Stimulated activated naive CD8-positive, alpha-beta T cell treated with anti-CD3 and anti-CD28 coated beads, Interleukin-15, amount 100 ng/mL, for 72 hours (primary cell): ENCODE results near the gene MUC16.
"Not testable (repeated sequence)": the region's sequence is repeated elsewhere in the genome, so short reads cannot be mapped to it uniquely, and the experiment has no call there.

Source experiments
- ATAC-seq: fragments of 150-1000 bp; cut with Tn5 transposase; 2 replicates; pipeline ENCODE4 v1.10.0; 2021; ENCODE audit warnings: mild to moderate bottlenecking, moderate library complexity
- DNase-seq, 2 donors: peaks; one replicate each; pipeline ENCODE4 v3.0.0; 2021 to 2022
- H3K27ac Mint-ChIP-seq, 2 donors: one replicate each; pipeline ENCODE4 v1.8.0; 2022; ENCODE audit warnings: mild to moderate bottlenecking in 2 of 2, mixed read lengths in 2 of 2, moderate library complexity in 2 of 2
- H3K27me3 Mint-ChIP-seq: one replicate; pipeline ENCODE4 v1.8.0; 2022; ENCODE audit warnings: mixed read lengths
- H3K4me1 Mint-ChIP-seq: one replicate; pipeline ENCODE4 v1.8.0; 2022; ENCODE audit warnings: mild to moderate bottlenecking, mixed read lengths
- H3K4me3 Mint-ChIP-seq, 2 donors: one replicate each; pipeline ENCODE4 v1.8.0; 2022; ENCODE audit warnings: mild to moderate bottlenecking in 2 of 2, mixed read lengths in 2 of 2, moderate library complexity in 1 of 2
- H3K9me3 Mint-ChIP-seq, 2 donors: one replicate each; pipeline ENCODE4 v1.8.0; 2022; ENCODE audit warnings: mixed read lengths in 2 of 2

MUC16 gene

DNA sequence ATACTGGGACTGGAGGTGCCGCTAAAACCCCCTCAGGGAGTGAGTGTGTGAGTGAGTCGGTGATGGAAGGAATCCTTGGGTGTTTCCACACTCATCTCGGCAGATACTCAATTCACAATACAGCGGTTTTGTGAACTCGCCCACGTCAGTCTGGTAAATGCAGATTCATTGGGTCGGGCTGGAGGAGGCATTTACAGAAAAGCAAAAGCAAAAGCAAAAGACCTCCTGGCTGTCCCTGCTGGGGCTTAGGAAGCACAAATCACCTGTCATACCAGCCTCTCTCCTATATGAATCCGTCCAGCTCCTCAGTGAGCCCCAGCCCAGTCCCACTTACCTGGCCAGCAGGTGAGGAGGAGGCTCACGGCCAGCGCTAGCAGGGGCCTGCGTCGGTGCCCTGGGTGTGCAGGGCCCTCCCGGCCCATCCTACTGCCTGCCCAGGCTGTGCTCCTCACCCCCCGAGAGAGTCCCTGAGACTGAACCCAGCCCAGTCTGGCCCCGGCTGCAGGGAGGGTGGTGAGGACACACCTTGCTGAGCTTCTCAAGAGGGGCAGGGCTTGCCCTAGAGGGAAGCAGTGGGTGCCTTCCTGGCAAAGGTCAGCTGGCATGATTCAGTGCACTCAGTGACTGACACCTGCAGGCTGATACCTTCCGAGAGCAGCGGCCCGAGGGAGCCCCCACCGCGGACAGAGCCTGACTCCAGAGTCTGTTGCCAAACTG is at the start of gene MUC16:
MUC16 (minus strand) TSS at position 475 of the 717 bp plus-strand sequence.
- no peaks in the 10 kb centered on the region for H3K9me3 Mint-ChIP-seq
- H3K4me3 Mint-ChIP-seq: no peak within 1 kb of the TSS
- no peak for DNase-seq
- peaks cover 16% of the 10 kb centered on the region for H3K27me3 Mint-ChIP-seq
- no peak for ATAC-seq
- H3K27ac Mint-ChIP-seq: peak within 1 kb of the TSS in 1 of 2 donors; percentile 46
- H3K4me1 Mint-ChIP-seq: no peaks in the 10 kb centered on the region

DNA sequence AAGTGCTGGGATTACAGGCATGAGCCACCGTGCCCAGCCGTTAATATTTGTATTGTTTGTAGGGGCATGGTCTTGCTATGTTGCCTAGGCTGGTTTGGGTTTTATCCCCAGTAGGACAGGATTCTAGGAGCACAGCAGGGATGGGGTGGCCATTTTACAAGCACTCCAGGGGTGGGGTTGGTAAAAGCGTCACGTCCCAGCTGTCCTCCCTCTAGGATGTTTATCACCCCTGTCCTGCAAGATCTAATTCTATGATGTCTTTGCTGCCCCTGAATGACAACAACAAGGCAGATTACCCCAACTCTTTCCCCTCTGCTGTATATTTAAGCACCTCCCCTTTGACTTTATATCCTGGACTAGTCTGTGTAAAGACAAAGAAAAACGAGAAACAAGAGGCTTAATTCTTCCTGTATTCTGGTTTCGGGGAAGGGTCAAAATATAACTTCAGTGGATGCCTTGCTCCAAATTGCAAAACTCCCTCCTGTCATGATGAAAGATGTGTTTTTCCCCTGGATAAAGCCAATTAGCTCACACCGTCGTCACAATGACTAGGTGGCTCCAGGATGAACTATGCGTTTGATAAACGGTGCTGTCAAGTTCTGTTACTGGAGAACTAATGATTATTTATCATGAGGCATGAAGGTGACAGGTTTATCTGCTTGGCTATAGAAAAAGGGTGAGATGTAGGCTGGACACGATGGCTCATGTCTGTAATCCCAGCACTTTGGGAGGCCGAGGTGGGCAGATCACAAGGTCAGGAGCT is 48.9 kb upstream of the MUC16 start:
- H3K4me1 Mint-ChIP-seq: no peaks in the 10 kb centered on the region
- peaks cover 7% of the 10 kb centered on the region for H3K27me3 Mint-ChIP-seq
- H3K9me3 Mint-ChIP-seq: no peaks in the 10 kb centered on the region
- H3K27ac Mint-ChIP-seq: peak overlapping the region; percentile 77 to 83
- no peak for DNase-seq
- ATAC-seq: no peak
- H3K4me3 Mint-ChIP-seq: no peak overlapping the region

DNA sequence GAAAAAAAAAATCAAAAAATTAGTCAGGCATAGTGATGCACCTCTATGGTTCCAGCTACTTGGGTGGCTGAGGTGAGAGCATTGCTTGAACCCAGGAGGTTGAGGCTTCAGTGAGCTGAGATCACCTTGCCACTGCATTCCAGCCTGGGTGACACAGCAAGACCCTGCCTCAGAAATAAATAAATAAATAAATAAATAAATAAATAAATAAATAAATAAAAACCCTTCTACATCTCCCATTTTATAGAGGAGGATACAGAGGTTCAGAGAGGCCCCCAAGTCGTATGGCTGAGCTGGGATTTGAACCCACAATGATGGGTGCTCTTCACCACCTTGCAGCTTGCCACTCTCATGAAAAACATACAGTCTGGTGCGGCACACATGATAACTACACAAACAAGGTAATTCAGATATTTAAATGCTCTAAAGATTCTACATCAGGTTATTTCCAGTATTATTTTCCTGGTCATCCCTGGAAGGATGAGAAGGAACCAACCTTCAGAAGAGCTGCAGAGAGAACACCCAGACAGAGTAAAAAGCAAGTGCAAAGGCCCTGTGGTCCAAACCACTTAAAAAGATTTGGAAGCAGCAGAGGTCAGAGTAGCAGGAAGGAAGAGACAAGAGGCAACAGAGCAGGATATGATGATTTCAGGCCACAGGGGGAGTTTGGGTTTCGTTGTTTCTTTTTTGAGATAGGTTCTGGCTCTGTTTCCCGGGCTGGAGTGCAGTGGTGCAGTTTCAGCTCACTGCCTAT is 47.5 kb upstream of the MUC16 start:
- ATAC-seq (no peak), DNase-seq (no peak)
- no peaks in the 10 kb centered on the region for H3K4me1 Mint-ChIP-seq
- H3K27ac Mint-ChIP-seq: no peak overlapping the region
- no peak overlapping the region for H3K4me3 Mint-ChIP-seq
- peaks cover 7% of the 10 kb centered on the region for H3K27me3 Mint-ChIP-seq
- H3K9me3 Mint-ChIP-seq: no peaks in the 10 kb centered on the region

DNA sequence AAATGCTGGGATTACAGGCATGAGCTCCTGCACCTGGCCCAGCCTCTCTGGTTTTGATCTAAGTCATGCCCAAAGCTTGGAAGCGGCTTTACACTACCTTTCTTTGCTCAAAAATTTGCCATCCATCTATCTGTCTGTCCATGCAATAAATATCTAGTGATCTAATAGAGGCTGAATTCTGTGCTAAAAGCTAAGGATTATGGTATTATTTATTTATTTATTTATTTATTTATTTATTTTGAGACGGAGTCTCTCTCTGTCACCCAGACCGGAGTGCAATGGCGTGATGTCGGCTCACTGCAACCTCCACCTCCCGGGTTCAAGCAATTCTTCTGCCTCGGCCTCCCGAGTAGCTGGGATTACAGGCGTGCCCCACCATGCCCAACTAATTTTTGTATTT is 45.9 kb upstream of the MUC16 start:
- not testable (repeated sequence) for H3K4me3 Mint-ChIP-seq, DNase-seq, H3K27ac Mint-ChIP-seq, H3K4me1 Mint-ChIP-seq, H3K9me3 Mint-ChIP-seq, ATAC-seq, H3K27me3 Mint-ChIP-seq

DNA sequence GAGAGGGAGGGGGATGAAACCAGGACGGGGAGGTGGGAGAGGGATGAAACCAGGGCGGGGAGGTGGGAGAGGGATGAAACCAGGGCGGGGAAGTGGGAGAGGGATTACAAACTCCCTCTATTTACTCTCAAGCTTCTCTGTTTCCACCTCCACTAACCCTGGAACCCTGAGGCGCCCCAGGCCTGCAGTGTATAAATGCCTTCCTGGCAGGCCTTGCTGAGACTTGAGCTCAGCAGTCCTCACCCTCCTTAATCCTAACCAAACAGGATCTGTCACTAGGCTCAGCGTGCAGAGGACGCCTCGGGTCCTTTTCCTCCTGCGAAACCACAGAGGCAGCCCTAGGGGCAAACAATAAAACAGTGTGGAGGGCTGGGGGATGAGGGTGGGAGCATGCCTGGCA is 44.6 kb upstream of the MUC16 start:
- no peak overlapping the region for H3K4me3 Mint-ChIP-seq
- ATAC-seq: no peak
- H3K27me3 Mint-ChIP-seq: peaks cover 13% of the 10 kb centered on the region
- no peaks in the 10 kb centered on the region for H3K4me1 Mint-ChIP-seq
- no peak for DNase-seq
- H3K27ac Mint-ChIP-seq: no peak overlapping the region
- H3K9me3 Mint-ChIP-seq: no peaks in the 10 kb centered on the region

DNA sequence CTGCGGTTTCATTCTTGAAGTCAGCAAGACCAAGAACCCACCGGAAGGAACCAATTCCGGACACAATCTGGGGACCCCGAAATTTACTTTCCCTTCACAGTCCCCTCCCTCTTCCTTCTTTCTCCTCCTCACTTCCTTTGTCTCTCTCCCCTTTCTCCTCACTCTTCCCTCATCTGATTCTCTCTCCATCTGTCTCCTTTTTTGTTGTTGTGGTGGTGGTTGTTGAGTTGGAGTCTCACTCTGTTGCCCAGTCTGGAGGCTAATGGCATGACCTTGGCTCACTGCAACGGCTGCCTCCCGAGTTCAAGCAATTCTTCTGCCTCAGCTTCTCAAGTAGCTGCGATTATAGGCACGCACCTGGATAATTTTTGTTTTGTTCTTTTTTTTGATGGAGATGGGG is 44.0 kb upstream of the MUC16 start:
- no peaks in the 10 kb centered on the region for H3K9me3 Mint-ChIP-seq
- no peak overlapping the region for H3K4me3 Mint-ChIP-seq
- H3K27me3 Mint-ChIP-seq: peaks cover 13% of the 10 kb centered on the region
- no peak for DNase-seq
- ATAC-seq: no peak
- H3K4me1 Mint-ChIP-seq: no peaks in the 10 kb centered on the region
- H3K27ac Mint-ChIP-seq: no peak overlapping the region

DNA sequence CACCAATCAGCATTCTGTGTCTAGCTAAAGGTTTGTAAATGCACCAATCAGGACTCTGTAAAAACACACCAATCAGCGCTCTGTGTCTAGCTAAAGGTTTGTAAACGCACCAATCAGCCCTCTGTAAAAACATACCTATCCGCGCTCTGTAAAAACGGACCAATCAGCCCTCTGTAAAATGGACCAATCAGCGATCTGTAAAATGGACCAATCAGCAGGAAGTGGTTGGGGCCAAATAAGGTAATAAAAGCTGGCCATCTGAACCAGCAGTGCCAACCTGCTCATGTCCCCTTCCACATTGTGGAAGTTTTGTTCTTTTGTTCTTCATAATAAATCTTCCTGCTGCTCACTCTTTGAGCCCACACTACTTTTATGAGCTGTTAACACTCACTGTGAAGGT is 43.5 kb upstream of the MUC16 start:
- not testable (repeated sequence) for DNase-seq

DNA sequence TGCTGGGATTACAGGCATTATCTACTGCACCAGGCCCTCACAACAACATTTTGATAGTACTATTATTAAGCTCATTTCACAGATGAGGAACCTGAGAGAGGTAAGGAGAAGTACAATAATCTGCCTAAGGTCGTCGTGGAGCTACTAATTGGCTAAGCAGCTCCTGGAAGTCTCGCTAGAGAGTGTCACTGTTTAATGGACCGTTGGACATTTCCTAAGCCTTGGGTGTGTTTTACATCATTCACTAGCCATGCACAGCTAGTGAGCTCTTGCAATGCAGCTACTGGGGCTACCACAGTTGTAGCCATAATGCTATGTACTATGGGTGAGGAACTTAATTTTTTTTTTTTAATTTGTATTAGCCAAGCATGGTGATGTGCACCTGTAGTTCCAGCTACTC is 42.7 kb upstream of the MUC16 start:
- no peak for DNase-seq
- H3K27me3 Mint-ChIP-seq: peaks cover 11% of the 10 kb centered on the region

More for the DNA sequence above, 43.5 kb upstream of the MUC16 start:
- ATAC-seq, H3K4me3 Mint-ChIP-seq, H3K4me1 Mint-ChIP-seq, H3K9me3 Mint-ChIP-seq, H3K27ac Mint-ChIP-seq: not testable (repeated sequence)
- peaks cover 13% of the 10 kb centered on the region for H3K27me3 Mint-ChIP-seq

DNA sequence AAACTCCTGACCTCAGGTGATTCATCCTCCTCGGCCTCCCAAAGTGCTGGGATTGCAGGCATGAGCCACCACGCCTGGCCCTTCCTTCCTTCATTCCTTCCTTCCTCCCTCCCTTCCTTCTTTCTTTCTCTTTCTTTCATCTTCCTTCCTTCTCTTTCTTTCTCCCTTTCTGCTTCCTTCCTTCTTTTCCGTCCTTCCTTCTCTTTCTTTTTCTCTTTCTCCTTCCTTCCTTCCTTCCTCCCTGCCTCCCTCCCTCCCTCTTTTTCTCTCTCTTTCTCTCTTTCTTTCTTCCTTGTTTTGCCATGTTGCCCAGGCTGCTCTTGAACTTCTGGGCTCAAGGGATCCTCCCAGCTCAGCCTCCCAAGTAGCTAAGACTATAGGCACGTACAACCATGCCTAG is 36.5 kb upstream of the MUC16 start:
- H3K27ac Mint-ChIP-seq: peak overlapping the region in 1 of 2 donors; percentile 4
- DNase-seq (no peak), ATAC-seq (no peak)
- no peaks in the 10 kb centered on the region for H3K4me1 Mint-ChIP-seq
- H3K27me3 Mint-ChIP-seq: peaks cover 17% of the 10 kb centered on the region
- H3K4me3 Mint-ChIP-seq: no peak overlapping the region
- H3K9me3 Mint-ChIP-seq: no peaks in the 10 kb centered on the region

More for the DNA sequence above, 42.7 kb upstream of the MUC16 start:
- Mint-ChIP-seq H3K4me3 (no peak overlapping the region), H3K27ac (no peak overlapping the region), H3K4me1 (no peaks in the 10 kb centered on the region), H3K9me3 (no peaks in the 10 kb centered on the region)
- no peak for ATAC-seq

DNA sequence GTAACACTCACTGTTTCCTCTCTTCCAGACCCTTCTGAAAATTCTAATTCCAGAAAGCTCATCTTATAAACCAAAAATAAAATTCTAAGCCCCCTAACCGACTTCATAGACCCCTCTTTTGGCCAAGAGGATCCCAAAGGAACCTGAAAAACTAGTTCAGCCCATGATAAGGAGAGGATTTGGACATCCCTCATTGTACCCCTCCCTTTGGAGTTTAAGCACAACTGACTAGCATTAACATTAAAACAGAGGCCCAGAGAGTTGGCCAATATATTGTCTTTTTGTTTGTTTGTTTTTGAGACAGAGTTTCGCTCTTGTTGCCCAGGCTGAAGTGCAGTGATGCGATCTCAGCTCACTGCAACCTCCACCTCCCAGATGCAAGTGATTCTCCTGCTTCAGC is 34.2 kb upstream of the MUC16 start:
- no peaks in the 10 kb centered on the region for H3K4me1 Mint-ChIP-seq
- H3K27me3 Mint-ChIP-seq: peaks cover 10% of the 10 kb centered on the region
- no peak for DNase-seq
- H3K27ac Mint-ChIP-seq: no peak overlapping the region
- no peak for ATAC-seq
- no peak overlapping the region for H3K4me3 Mint-ChIP-seq
- H3K9me3 Mint-ChIP-seq: no peaks in the 10 kb centered on the region

DNA sequence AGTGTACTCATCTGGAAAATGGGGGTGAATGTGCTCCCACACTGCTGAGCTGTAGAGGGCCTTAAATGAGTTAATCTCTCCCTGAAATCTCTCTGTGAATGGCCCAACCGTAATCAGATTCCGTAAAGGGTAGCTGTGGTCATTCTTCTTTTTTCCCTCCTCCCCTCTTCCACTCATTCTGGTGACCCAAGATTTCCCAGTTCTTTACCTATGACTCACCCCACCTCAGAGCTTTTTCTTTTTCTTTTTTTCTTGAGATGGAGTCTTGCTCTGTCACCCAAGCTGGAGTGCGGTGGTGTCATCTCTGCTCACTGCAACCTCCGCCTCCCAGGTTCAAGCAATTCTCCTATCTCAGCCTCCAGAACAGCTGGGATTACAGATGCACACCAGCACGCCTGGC is 33.3 kb upstream of the MUC16 start:
- no peak overlapping the region for H3K4me3 Mint-ChIP-seq
- ATAC-seq: no peak
- peaks cover 10% of the 10 kb centered on the region for H3K27me3 Mint-ChIP-seq
- DNase-seq: no peak
- peak overlapping the region in 1 of 2 donors; percentile 81 for H3K27ac Mint-ChIP-seq
- H3K9me3 Mint-ChIP-seq: no peaks in the 10 kb centered on the region
- no peaks in the 10 kb centered on the region for H3K4me1 Mint-ChIP-seq

DNA sequence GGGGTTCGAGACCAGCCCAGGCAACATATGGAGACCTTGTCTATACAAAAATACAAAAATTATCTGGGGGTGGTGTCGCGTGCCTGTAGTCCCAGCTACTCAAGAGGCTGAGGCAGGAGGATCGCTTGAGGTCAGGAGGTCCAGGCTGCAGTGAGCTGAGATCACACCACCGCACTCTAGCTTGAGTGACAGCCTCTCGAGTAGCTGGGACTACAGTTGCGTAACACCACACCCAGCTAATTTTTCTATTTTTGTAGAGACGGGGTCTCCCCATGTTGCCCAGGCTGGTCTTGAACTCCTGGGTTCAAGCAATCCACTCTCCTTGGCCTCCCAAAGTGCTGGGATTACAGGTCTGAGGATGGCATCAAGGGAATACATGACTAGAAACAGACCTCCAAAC is 30.8 kb upstream of the MUC16 start:
- Mint-ChIP-seq H3K9me3 (no peaks in the 10 kb centered on the region), H3K4me1 (no peaks in the 10 kb centered on the region), H3K27me3 (peaks cover 21% of the 10 kb centered on the region), H3K4me3 (no peak overlapping the region), H3K27ac (no peak overlapping the region)
- no peak for ATAC-seq
- no peak for DNase-seq

DNA sequence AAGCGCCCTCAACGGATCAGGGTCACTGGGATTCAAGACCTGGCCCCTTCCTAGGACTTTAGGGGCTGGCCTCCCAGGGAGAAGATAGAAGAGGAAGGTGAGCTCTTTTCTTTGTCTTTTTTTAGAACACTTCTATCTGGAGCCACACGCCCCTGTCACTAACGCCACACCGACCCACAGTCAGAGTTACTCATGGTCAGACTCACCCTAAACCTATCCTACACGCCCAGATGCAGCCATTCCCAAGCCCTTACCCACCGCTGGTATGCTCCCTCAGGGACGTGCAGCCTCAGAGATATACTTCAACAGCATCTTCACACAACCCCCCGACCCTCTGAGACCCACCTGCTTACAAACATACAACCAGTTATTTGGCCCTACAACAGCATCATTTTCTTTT is 29.9 kb upstream of the MUC16 start:
- Mint-ChIP-seq H3K9me3 (no peaks in the 10 kb centered on the region), H3K27ac (peak overlapping the region in 1 of 2 donors; percentile 79), H3K4me3 (peak overlapping the region in 1 of 2 donors; percentile 28), H3K4me1 (no peaks in the 10 kb centered on the region), H3K27me3 (peaks cover 21% of the 10 kb centered on the region)
- DNase-seq (no peak), ATAC-seq (no peak)

DNA sequence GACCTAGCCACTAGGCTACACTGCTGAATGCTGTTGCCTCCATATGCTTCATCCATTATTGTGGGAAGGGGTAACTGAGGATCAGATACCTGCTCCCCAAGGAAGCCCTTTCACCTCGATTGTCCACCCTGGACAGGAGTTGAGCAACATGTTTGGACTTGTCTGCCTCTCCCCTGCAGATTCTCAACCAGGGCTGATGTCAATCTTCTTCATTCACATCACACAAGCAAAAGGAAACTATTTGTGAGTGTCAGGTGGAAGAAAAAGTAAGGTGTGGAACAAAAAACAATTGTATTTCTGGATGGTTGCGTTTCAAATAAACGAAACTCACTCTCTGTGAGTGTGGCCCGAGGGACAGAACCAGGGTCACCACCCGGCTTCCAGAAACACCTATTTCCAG is 29.5 kb upstream of the MUC16 start:
- H3K27ac Mint-ChIP-seq: peak overlapping the region in 1 of 2 donors; percentile 66
- no peaks in the 10 kb centered on the region for H3K4me1 Mint-ChIP-seq
- no peaks in the 10 kb centered on the region for H3K9me3 Mint-ChIP-seq
- no peak overlapping the region for H3K4me3 Mint-ChIP-seq
- H3K27me3 Mint-ChIP-seq: peaks cover 21% of the 10 kb centered on the region
- ATAC-seq (no peak), DNase-seq (no peak)

DNA sequence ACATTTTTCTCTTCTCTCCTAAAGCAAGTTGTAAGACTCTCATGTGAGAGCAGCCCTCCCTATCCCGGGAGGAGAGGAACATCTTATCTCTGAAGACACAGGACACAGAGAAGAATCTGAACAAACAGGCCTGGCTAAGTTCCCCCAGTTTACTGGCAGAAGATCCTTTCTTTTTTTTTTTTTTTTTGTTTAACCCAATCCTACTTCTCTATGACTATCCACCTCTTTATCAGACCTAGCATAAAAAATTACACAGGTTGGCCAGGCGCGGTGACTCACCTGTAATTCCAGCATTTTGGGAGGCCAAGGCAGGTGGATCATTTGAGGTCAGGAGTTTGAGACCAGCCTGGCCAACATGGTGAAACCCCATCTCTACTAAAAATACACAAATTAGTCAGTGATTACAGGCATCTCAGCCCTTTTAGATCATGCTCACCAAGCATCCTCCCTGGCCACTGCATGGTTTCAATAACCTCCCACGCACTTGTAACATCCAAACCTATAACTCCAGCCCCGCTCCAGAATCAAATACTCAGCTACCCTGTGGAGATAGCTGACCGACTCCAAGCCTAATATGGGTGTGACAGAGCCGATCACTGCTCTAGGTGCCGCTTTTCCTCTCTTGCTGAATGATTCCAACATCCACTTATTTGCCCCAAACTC is 27.3 kb upstream of the MUC16 start:
- DNase-seq: no peak
- H3K27me3 Mint-ChIP-seq: peaks cover 21% of the 10 kb centered on the region
- H3K27ac Mint-ChIP-seq: no peak overlapping the region
- H3K4me1 Mint-ChIP-seq: no peaks in the 10 kb centered on the region
- ATAC-seq: no peak
- no peak overlapping the region for H3K4me3 Mint-ChIP-seq
- H3K9me3 Mint-ChIP-seq: no peaks in the 10 kb centered on the region
